ENCODE results near the gene PDZD2. TPM values are rescaled to one million over a fixed set of nuclear protein-coding genes. Genes with fewer than 3 reads are reported as not detected.

PDZD2 gene
- total and polyA plus RNA-seq, 2 donors (not counting 3 experiments of a cell fraction or from before 2014, with no cell fraction given) = 0.66 to 6.9 TPM

DNA sequence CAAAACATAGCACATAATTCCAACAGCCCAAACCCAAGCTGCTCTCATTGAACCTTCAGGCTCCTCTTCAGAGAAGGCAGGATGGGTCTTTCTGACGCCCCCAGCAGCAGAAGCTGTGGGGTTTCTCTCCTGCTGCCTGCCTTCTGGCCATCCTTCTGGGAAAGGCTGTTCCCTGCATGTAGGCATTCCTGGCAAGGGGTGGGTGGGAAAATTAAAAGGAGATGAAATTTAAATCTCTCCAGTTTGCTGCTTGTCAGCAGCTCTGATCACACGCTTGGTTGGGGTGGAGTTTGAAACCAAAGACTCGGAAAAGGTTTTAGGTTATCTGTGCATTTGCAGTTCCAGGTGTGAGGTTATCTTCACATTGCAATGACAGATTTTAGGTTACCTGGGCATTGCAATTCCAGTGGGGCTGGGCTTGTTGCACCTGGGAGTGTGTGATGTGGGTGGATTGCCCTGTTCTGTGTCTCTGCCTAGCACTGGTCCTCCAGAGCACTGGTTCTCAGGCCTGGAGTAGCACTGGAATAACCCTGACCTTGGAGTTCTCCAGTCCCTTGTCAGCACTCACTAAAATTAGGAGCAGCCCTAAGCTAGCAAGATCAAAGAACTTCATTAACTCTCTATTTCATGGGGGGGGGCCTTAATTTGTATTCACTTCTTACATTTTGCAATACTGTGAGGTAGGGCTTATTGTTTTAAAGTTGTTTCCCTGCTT, 109.7 kb downstream of the PDZD2 start:
- DNase-seq (ENCODE audit: low read depth, low spot score) (no peak), FAIRE-seq (no peak)
- Histone ChIP-seq H3K4me1 (ENCODE audit: control insufficient read depth, extremely low read depth, insufficient read depth, low read length) (no peaks in the 10 kb centered on the region), H3K4me3 (replicated peaks in 1 of 3; ENCODE audit: insufficient read depth in 1 of 3, low read depth in 1 of 3, low read length in 3 of 3) (no peak overlapping the region), H3K27ac (ENCODE audit: insufficient read depth, low read depth, low read length) (no peak overlapping the region), H3K9me3 (replicated peaks; ENCODE audit: control insufficient read depth, insufficient read depth, low read length) (no peaks in the 10 kb centered on the region), H3K36me3 (ENCODE audit: control insufficient read depth in 2 of 2, extremely low read depth in 1 of 2, insufficient read depth in 2 of 2, low read length in 2 of 2) (no peaks in the 10 kb centered on the region), H2AFZ (ENCODE audit: low read depth, low read length) (no peak overlapping the region), H3K9me1 (replicated peaks; ENCODE audit: control insufficient read depth, extremely low read depth, insufficient read depth, low read length) (no peaks in the 10 kb centered on the region), H3K4me2 (ENCODE audit: insufficient read depth, low read length) (no peak overlapping the region), H4K20me1 (replicated peaks; ENCODE audit: control insufficient read depth, extremely low read depth, insufficient read depth, low read length) (no peaks in the 10 kb centered on the region), H3K79me2 (ENCODE audit: control insufficient read depth, insufficient read depth, low read length) (no peaks in the 10 kb centered on the region), H3K9ac (replicated peaks; ENCODE audit: extremely low read depth, insufficient read depth, low read length) (no peak overlapping the region), H3K27me3 (ENCODE audit: control insufficient read depth in 2 of 2, insufficient read depth in 2 of 2, low read length in 2 of 2) (no peaks in the 10 kb centered on the region)
- BruUV-seq (replicated peaks) = no TSS peak
- dilution Hi-C loops (cut with MboI; ENCODE audit: extremely low pct_ligation_motif_present, low sequenced_read_pairs) (no loop called here), intact Hi-C loops (cut with micrococcal nuclease) (no loop called here)
- CTCF ChIA-PET = no interaction called here
- TF ChIP-seq, protein P1, sequence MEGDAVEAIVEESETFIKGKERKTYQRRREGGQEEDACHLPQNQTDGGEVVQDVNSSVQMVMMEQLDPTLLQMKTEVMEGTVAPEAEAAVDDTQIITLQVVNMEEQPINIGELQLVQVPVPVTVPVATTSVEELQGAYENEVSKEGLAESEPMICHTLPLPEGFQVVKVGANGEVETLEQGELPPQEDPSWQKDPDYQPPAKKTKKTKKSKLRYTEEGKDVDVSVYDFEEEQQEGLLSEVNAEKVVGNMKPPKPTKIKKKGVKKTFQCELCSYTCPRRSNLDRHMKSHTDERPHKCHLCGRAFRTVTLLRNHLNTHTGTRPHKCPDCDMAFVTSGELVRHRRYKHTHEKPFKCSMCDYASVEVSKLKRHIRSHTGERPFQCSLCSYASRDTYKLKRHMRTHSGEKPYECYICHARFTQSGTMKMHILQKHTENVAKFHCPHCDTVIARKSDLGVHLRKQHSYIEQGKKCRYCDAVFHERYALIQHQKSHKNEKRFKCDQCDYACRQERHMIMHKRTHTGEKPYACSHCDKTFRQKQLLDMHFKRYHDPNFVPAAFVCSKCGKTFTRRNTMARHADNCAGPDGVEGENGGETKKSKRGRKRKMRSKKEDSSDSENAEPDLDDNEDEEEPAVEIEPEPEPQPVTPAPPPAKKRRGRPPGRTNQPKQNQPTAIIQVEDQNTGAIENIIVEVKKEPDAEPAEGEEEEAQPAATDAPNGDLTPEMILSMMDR (IDR thresholded peaks at IDR 0.05; ENCODE audit: extremely low read depth in 1 of 2, insufficient read depth in 1 of 2, low read depth in 1 of 2, low read length in 2 of 2) = no peak
- no peak for TF ChIP-seq FOS (IDR thresholded peaks at IDR 0.05; ENCODE audit: borderline replicate concordance, insufficient read depth, low read length)
- no peak for TF ChIP-seq EZH2 (IDR thresholded peaks at IDR 0.05; ENCODE audit: borderline replicate concordance, low read depth, low read length, severe bottlenecking)
- no peak for TF ChIP-seq JUN (IDR thresholded peaks at IDR 0.05; ENCODE audit: borderline replicate concordance, insufficient read depth, insufficient read length, low read depth)
- TF ChIP-seq MYC (IDR thresholded peaks at IDR 0.05; ENCODE audit: low read depth, low read length) = no peak
- no peak for TF ChIP-seq MAX (IDR thresholded peaks at IDR 0.05; ENCODE audit: insufficient read depth, insufficient read length)
- no peak for TF ChIP-seq POLR2AphosphoS5 (IDR thresholded peaks at IDR 0.05; ENCODE audit: insufficient read depth, low read depth, low read length)
- TF ChIP-seq POLR2A (IDR thresholded peaks at IDR 0.05; ENCODE audit: low read depth, low read length) = no peak
- TF ChIP-seq GATA2 (IDR thresholded peaks at IDR 0.05; ENCODE audit: insufficient read depth, insufficient read length, low read depth, low read length) = no peak
- POLR2A ChIA-PET = interaction anchor here (0.7 kb wide), 1 partner anchor 624 kb away, joined by 6 read pairs; no protein-coding TSS in a partner anchor

Measured in endothelial cell of umbilical vein (primary cell).